KOPT-K1 (cell line): ENCODE results near the gene SP140.
"Not testable (repeated sequence)": the region's sequence is repeated elsewhere in the genome, so short reads cannot be mapped to it uniquely, and the experiment has no call there.

Experiments used
- H3K27ac ChIP-seq: fragments of 200-600 bp; sonication (generic); 2 replicates; pipeline ENCODE4 v1.5.1; 2016; ENCODE audit warnings: antibody characterized with exemption, mild to moderate bottlenecking, low read depth, low read length; ENCODE audit not compliant: poor library complexity, severe bottlenecking
- H3K36me3 ChIP-seq: fragments of 200-600 bp; sonication (generic); 2 replicates; pipeline ENCODE4 v1.5.1; 2017; ENCODE audit warnings: antibody characterized with exemption, mild to moderate bottlenecking, low read length, moderate library complexity; ENCODE audit not compliant: insufficient read depth
- H3K9me3 ChIP-seq: fragments of 200-600 bp; sonication (generic); 2 replicates; pipeline ENCODE4 v1.5.1; 2017; ENCODE audit warnings: antibody characterized with exemption, low read length, mild to moderate bottlenecking; ENCODE audit not compliant: insufficient read depth, poor library complexity, severe bottlenecking

SP140 gene

DNA sequence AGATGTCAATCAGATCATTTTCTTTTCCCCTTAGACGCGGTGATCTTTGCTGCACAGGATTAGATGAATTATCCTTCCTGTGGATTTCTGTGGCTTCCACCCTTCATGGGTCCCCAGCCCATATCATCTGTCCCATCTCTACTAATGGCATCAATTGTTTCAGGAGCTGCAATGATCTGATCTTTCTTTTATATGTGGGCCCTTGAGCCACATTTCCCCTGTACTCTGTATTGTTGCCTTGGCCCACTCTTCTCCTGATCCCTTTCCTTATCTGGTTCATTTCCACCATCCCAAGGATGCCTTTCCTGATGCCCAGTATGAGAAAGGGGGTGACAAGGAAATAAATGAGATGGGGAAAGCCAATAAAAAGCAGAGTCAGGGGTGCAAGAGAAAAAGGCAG lies 24.7 kb downstream of the SP140 start:
- no peaks in the 10 kb centered on the region for H3K9me3 ChIP-seq
- no peak overlapping the region for H3K27ac ChIP-seq
- no peaks in the 10 kb centered on the region for H3K36me3 ChIP-seq

GRCh38 chr2:230254152-230254881 lies 28.8 kb downstream of the SP140 start:
- H3K27ac ChIP-seq = no peak overlapping the region
- no peaks in the 10 kb centered on the region for H3K36me3 ChIP-seq
- no peaks in the 10 kb centered on the region for H3K9me3 ChIP-seq

DNA sequence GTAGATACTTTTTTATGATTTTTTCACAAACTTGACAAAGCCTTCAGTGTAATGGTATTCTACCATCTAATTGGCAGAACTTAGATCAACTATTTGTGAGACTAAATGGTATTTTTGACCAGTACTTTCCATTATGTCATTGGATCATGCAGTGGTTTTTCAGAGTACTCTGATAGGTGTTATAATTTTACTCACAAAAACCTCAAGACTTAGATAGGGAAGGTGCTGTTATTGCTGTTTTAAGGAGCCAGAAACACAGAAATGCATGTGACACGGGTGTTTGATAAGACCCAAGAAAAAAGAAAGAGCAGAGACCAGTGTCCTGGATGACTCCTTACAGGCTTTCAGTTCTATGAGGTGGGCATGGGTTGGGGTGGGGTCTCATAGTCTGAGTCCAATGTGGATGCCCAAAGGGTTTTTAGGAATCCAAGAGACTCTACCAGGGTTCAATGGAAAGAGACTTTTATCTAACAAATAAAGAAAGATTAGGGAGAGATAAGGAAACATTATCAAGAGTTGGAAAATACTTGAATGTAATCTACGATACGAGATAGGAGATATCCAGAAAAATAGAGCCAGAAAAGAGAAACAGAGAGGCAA lies 31.3 kb downstream of the SP140 start:
- no peaks in the 10 kb centered on the region for H3K36me3 ChIP-seq
- H3K27ac ChIP-seq = no peak overlapping the region
- H3K9me3 ChIP-seq = no peaks in the 10 kb centered on the region

DNA sequence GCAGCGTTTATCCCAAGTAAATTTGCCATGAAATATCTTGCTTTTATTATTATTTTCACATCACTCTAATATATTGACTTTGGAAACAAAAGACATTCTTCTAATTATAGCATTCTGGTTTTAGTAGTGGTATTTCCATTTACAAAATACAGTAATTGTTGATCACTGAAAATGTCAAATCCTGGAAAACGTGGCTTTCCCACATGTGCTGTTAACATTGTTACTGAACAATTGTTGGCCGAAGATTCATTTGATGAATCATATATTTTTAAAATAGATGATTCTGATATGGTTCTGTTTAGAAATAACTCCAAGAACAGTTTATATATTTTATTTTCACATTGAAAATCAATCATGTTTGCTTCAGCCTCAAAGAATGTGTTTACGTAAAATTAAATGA lies 32.9 kb downstream of the SP140 start:
- no peaks in the 10 kb centered on the region for H3K36me3 ChIP-seq
- H3K27ac ChIP-seq = no peak overlapping the region
- no peaks in the 10 kb centered on the region for H3K9me3 ChIP-seq

- H3K27ac ChIP-seq = no peak overlapping the region
- no peaks in the 10 kb centered on the region for H3K9me3 ChIP-seq
Measured at GRCh38 chr2:230262246-230262645, 36.7 kb downstream of the SP140 start.

GRCh38 chr2:230264945-230265344 lies 39.4 kb downstream of the SP140 start:
- H3K9me3 ChIP-seq = not testable (repeated sequence)

More at GRCh38 chr2:230262246-230262645, 36.7 kb downstream of the SP140 start:
- no peaks in the 10 kb centered on the region for H3K36me3 ChIP-seq

DNA sequence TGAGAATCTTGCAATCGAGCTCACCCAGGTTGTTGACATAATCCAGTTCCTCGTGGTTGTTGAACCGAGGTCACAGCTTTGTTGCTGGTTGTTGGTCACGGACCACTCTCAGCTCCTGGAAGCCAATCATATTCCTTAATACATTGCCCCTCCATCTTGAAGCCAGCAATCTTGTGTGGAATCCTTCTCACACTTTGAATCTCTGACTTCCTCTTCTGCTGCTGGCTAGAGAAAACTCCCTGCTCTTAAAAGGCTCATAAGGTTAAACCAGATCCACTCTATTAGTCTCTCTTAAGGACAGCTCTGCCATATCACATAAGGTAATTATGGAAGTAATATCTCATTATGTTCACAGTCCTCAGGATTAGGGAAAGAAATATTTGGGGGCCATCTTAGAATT lies 41.1 kb downstream of the SP140 start:
- H3K9me3 ChIP-seq = peaks cover 2% of the 10 kb centered on the region
- no peak overlapping the region for H3K27ac ChIP-seq
- H3K36me3 ChIP-seq = no peaks in the 10 kb centered on the region; the same call in 1 of the 2 replicates

More at GRCh38 chr2:230264945-230265344, 39.4 kb downstream of the SP140 start:
- not testable (repeated sequence) for H3K27ac ChIP-seq, H3K36me3 ChIP-seq

GRCh38 chr2:230267059-230267458 lies 41.5 kb downstream of the SP140 start:
- Histone ChIP-seq H3K36me3 (no peaks in the 10 kb centered on the region; the same call in 1 of the 2 replicates), H3K27ac (no peak overlapping the region), H3K9me3 (peaks cover 6% of the 10 kb centered on the region)

DNA sequence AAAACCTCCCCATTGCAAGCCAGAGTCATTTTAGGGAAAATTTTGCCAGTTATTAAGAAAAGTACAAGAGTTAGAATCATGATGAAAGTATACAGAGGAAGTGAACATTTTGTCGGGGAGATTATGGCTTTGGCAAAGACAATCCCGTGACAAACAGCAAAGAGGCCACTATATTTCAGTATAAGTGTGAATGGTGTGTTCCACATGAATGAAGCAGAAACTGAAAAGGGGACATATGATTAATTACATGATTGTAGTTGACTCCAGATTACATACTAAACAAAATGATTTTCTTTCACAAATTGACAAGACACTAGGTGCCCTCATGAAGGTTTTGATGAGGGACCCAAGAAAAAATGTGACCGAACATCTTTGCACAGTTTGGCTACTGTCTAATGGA lies 42.0 kb downstream of the SP140 start:
- Histone ChIP-seq H3K27ac (no peak overlapping the region), H3K9me3 (peaks cover 8% of the 10 kb centered on the region), H3K36me3 (no peaks in the 10 kb centered on the region; the same call in 1 of the 2 replicates)

GRCh38 chr2:230268606-230269243 lies 43.2 kb downstream of the SP140 start:
- no peak overlapping the region for H3K27ac ChIP-seq
- peaks cover 8% of the 10 kb centered on the region for H3K9me3 ChIP-seq
- H3K36me3 ChIP-seq = no peaks in the 10 kb centered on the region; the same call in 1 of the 2 replicates

DNA sequence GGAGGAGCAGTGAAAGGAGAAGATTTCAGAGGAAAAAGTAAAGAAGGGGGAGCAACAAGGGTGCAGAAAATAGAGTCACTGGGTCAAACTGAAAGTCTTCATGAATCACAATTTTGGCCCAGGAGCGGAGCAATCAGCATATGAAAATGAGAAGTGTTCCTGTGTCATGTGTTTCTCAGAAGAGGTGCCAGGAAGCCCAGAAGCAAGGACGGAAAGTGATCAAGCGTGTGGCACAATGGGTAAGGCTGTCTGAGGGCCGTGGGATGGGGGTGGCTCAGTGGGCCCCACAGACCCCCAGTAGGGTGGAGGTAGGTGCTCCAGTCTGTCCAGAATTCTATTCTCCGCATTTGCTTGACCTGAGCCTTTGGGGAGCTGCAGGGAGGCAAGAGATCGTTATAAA lies 44.2 kb downstream of the SP140 start:
- Histone ChIP-seq H3K36me3 (no peaks in the 10 kb centered on the region; the same call in 1 of the 2 replicates), H3K9me3 (peaks cover 8% of the 10 kb centered on the region), H3K27ac (no peak overlapping the region)

DNA sequence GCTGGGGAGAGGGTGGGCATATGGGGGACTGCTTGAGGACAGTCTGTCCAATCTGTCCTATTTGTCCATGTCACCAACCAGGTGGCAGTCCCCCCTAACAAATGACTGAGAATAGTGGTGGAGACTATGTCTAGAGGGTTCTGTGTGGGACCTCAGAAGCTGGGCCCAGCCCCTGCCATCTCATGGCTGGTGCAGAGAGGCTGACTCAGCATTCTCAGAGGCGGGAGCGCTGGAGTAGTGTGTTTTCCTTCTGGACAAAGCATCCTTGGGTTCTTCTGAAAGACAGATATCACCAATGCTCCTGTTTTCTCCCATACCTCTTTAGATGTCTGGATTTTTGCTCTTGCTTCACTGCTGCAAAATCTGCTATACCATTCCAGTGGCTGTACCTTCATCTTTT lies 57.4 kb downstream of the SP140 start:
- Histone ChIP-seq H3K9me3 (peaks cover 4% of the 10 kb centered on the region), H3K36me3 (no peaks in the 10 kb centered on the region), H3K27ac (no peak overlapping the region)

DNA sequence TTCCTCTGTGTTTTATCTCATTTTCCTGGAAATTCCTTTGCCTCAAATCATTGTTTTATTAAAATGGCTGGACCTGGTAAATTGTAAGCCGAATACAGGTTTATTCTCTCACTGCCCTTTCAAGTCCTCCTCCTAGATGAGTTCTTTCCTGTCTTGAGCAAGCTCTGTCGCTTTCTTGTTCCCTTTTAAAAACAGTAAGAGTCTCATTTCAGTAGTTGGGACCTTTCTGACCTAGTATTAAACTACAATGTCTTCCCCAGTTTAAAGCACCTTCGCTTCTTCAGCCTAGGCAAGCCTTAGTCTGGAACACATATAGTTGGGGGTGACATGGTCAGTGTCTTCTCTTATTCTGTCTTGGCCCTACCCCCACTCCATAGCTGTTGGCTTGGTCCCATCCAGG lies 60.5 kb downstream of the SP140 start:
- Histone ChIP-seq H3K27ac (no peak overlapping the region), H3K36me3 (0 out of 2 replicates have a peak, but pooled peaks cover 7% of the 10 kb centered on the region), H3K9me3 (no peaks in the 10 kb centered on the region)

GRCh38 chr2:230289311-230289710 lies 63.8 kb downstream of the SP140 start:
- not testable (repeated sequence) for H3K9me3 ChIP-seq, H3K27ac ChIP-seq, H3K36me3 ChIP-seq

GRCh38 chr2:230295192-230295591 lies 69.7 kb downstream of the SP140 start:
- peaks cover 13% of the 10 kb centered on the region for H3K36me3 ChIP-seq
- H3K27ac ChIP-seq = no peak overlapping the region
- no peaks in the 10 kb centered on the region for H3K9me3 ChIP-seq
